Esophagus muscularis mucosa (tissue), 3 donors: ENCODE data around the gene RBMS3.

ENCODE experiments used
- POLR2A ChIP-seq: fragments of 450-650 bp; IDR thresholded peaks from one replicate; pipeline ENCODE4 v1.6.1; 2017; ENCODE audit warnings: antibody characterized with exemption, moderate library complexity, mild to moderate bottlenecking, low read depth
- POLR2AphosphoS5 ChIP-seq, 2 donors: sonication (generic); formaldehyde crosslinking; IDR thresholded peaks; one replicate each; pipeline ENCODE4 v1.6.1; 2017; ENCODE audit warnings: antibody characterized with exemption in 2 of 2
- TF ChIP-seq, protein P1 (sequence below), 3 experiments: fragments of 200-600 bp in 2 of 3; fragments of 450-650 bp in 1 of 3; sonication (generic) in 2 of 3; IDR thresholded peaks; one replicate each; pipeline ENCODE4 v1.5.1; 2017 to 2019; ENCODE audit warnings: antibody characterized with exemption in 3 of 3, mild to moderate bottlenecking in 2 of 3, moderate library complexity in 1 of 3

DNA sequence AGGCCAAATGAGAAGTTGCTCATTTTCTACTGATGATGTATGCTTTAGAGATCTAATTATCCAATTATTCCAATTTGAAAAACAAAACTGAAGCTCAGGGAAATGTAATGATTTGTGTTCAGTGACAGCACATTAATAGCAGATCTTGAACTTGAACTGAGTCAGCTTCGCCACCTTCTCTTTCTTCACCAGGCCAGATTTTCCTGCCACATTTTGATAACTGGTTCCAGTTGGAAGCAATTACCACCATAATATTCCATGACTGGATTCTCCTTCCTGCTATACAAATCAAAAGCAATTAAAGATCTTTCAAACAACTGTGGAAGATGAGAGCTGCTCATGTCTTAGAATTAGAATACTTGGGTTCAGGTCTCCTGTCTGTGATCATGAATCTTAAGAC is 334.1 kb downstream of the RBMS3 start:
- TF ChIP-seq POLR2A (no peak), POLR2AphosphoS5 (IDR thresholded peaks at IDR 0.05) (no peak)
- TF ChIP-seq, protein P1, sequence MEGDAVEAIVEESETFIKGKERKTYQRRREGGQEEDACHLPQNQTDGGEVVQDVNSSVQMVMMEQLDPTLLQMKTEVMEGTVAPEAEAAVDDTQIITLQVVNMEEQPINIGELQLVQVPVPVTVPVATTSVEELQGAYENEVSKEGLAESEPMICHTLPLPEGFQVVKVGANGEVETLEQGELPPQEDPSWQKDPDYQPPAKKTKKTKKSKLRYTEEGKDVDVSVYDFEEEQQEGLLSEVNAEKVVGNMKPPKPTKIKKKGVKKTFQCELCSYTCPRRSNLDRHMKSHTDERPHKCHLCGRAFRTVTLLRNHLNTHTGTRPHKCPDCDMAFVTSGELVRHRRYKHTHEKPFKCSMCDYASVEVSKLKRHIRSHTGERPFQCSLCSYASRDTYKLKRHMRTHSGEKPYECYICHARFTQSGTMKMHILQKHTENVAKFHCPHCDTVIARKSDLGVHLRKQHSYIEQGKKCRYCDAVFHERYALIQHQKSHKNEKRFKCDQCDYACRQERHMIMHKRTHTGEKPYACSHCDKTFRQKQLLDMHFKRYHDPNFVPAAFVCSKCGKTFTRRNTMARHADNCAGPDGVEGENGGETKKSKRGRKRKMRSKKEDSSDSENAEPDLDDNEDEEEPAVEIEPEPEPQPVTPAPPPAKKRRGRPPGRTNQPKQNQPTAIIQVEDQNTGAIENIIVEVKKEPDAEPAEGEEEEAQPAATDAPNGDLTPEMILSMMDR (IDR thresholded peaks at IDR 0.05), result no peak
